ENCODE results near the gene TMEM161B. TPM values are rescaled to one million over a fixed set of nuclear protein-coding genes. Genes with fewer than 3 reads are reported as not detected.
"Not testable (repeated sequence)": the region's sequence is repeated elsewhere in the genome, so short reads cannot be mapped to it uniquely, and the experiment has no call there.

The TMEM161B gene
- total RNA-seq, 2 experiments from 2014 or later: 21.0 to 22.0 TPM

- peaks cover 5% of the 10 kb centered on the region for H3K9me3 Mint-ChIP-seq
- H3K27me3 Mint-ChIP-seq: no peaks in the 10 kb centered on the region
- peaks cover 60% of the 10 kb centered on the region for H3K36me3 Mint-ChIP-seq
- no peak overlapping the region for H3K27ac Mint-ChIP-seq
- peaks cover 37% of the 10 kb centered on the region for H3K4me1 Mint-ChIP-seq
- H3K4me3 Mint-ChIP-seq: no peak overlapping the region
- DNase-seq: no peak
Measured at GRCh38 chr5:88262116-88262515, 6.5 kb downstream of the TMEM161B start.

GRCh38 chr5:88258636-88259035 lies 10.0 kb downstream of the TMEM161B start:
- no peaks in the 10 kb centered on the region for H3K9me3 Mint-ChIP-seq
- H3K36me3 Mint-ChIP-seq: peaks cover 43% of the 10 kb centered on the region
- H3K4me3 Mint-ChIP-seq: no peak overlapping the region
- peaks cover 36% of the 10 kb centered on the region for H3K4me1 Mint-ChIP-seq
- H3K27me3 Mint-ChIP-seq: no peaks in the 10 kb centered on the region
- no peak for DNase-seq
- H3K27ac Mint-ChIP-seq: no peak overlapping the region

GRCh38 chr5:88256872-88257271 lies 11.8 kb downstream of the TMEM161B start:
- DNase-seq: no peak
- peaks cover 43% of the 10 kb centered on the region for H3K36me3 Mint-ChIP-seq
- no peak overlapping the region for H3K4me3 Mint-ChIP-seq
- peaks cover 34% of the 10 kb centered on the region for H3K4me1 Mint-ChIP-seq
- no peak overlapping the region for H3K27ac Mint-ChIP-seq
- no peaks in the 10 kb centered on the region for H3K27me3 Mint-ChIP-seq
- no peaks in the 10 kb centered on the region for H3K9me3 Mint-ChIP-seq

GRCh38 chr5:88256037-88256436 lies 12.6 kb downstream of the TMEM161B start:
- H3K27me3 Mint-ChIP-seq: no peaks in the 10 kb centered on the region
- H3K4me1 Mint-ChIP-seq: peaks cover 31% of the 10 kb centered on the region
- DNase-seq: no peak
- no peak overlapping the region for H3K4me3 Mint-ChIP-seq
- no peaks in the 10 kb centered on the region for H3K9me3 Mint-ChIP-seq
- H3K27ac Mint-ChIP-seq: no peak overlapping the region
- peaks cover 40% of the 10 kb centered on the region for H3K36me3 Mint-ChIP-seq

GRCh38 chr5:88254320-88254719 lies 14.3 kb downstream of the TMEM161B start:
- no peak for DNase-seq
- Mint-ChIP-seq H3K4me3 (no peak overlapping the region), H3K4me1 (peaks cover 45% of the 10 kb centered on the region), H3K27me3 (no peaks in the 10 kb centered on the region), H3K27ac (no peak overlapping the region), H3K36me3 (peaks cover 50% of the 10 kb centered on the region), H3K9me3 (peaks cover 3% of the 10 kb centered on the region)

GRCh38 chr5:88251048-88251711 lies 17.5 kb downstream of the TMEM161B start:
- peak; percentile 8 for DNase-seq

GRCh38 chr5:88250010-88250409 lies 18.6 kb downstream of the TMEM161B start:
- H3K27ac Mint-ChIP-seq: peak overlapping the region; percentile 66
- DNase-seq: no peak
- no peaks in the 10 kb centered on the region for H3K27me3 Mint-ChIP-seq
- H3K9me3 Mint-ChIP-seq: peaks cover 4% of the 10 kb centered on the region
- H3K4me3 Mint-ChIP-seq: no peak overlapping the region
- peaks cover 59% of the 10 kb centered on the region for H3K36me3 Mint-ChIP-seq
- H3K4me1 Mint-ChIP-seq: peaks cover 50% of the 10 kb centered on the region

More at GRCh38 chr5:88251048-88251711, 17.5 kb downstream of the TMEM161B start:
- H3K4me3 Mint-ChIP-seq: no peak overlapping the region
- H3K27ac Mint-ChIP-seq: peak overlapping the region; percentile 74
- H3K9me3 Mint-ChIP-seq: peaks cover 4% of the 10 kb centered on the region
- H3K36me3 Mint-ChIP-seq: peaks cover 54% of the 10 kb centered on the region
- H3K4me1 Mint-ChIP-seq: peaks cover 51% of the 10 kb centered on the region
- no peaks in the 10 kb centered on the region for H3K27me3 Mint-ChIP-seq

- Mint-ChIP-seq H3K9me3 (peaks cover 4% of the 10 kb centered on the region), H3K36me3 (peaks cover 58% of the 10 kb centered on the region), H3K27me3 (no peaks in the 10 kb centered on the region), H3K4me1 (peaks cover 52% of the 10 kb centered on the region), H3K27ac (peak overlapping the region; percentile 35), H3K4me3 (no peak overlapping the region)
- no peak for DNase-seq
Measured at GRCh38 chr5:88248743-88249540, 19.7 kb downstream of the TMEM161B start.

GRCh38 chr5:88248094-88248493 lies 20.6 kb downstream of the TMEM161B start:
- Mint-ChIP-seq H3K4me3 (no peak overlapping the region), H3K27ac (no peak overlapping the region), H3K9me3 (peaks cover 4% of the 10 kb centered on the region), H3K36me3 (peaks cover 55% of the 10 kb centered on the region), H3K4me1 (peaks cover 53% of the 10 kb centered on the region), H3K27me3 (no peaks in the 10 kb centered on the region)
- DNase-seq: no peak

- Mint-ChIP-seq H3K27me3 (no peaks in the 10 kb centered on the region), H3K9me3 (peaks cover 3% of the 10 kb centered on the region)
Measured at GRCh38 chr5:88245893-88246244, 22.8 kb downstream of the TMEM161B start.

GRCh38 chr5:88245241-88245892 lies 23.3 kb downstream of the TMEM161B start:
- no peak overlapping the region for H3K4me3 Mint-ChIP-seq
- H3K27me3 Mint-ChIP-seq: no peaks in the 10 kb centered on the region
- no peak overlapping the region for H3K27ac Mint-ChIP-seq
- peaks cover 1% of the 10 kb centered on the region for H3K9me3 Mint-ChIP-seq
- no peak for DNase-seq
- peaks cover 47% of the 10 kb centered on the region for H3K4me1 Mint-ChIP-seq
- H3K36me3 Mint-ChIP-seq: peaks cover 39% of the 10 kb centered on the region

More at GRCh38 chr5:88245893-88246244, 22.8 kb downstream of the TMEM161B start:
- no peak overlapping the region for H3K4me3 Mint-ChIP-seq
- peaks cover 44% of the 10 kb centered on the region for H3K36me3 Mint-ChIP-seq
- no peak overlapping the region for H3K27ac Mint-ChIP-seq
- no peak for DNase-seq
- peaks cover 52% of the 10 kb centered on the region for H3K4me1 Mint-ChIP-seq

GRCh38 chr5:88244686-88245085 lies 24.0 kb downstream of the TMEM161B start:
- Mint-ChIP-seq H3K36me3 (peaks cover 34% of the 10 kb centered on the region), H3K9me3 (peaks cover 1% of the 10 kb centered on the region), H3K4me1 (peaks cover 41% of the 10 kb centered on the region), H3K27me3 (no peaks in the 10 kb centered on the region), H3K4me3 (no peak overlapping the region), H3K27ac (no peak overlapping the region)
- DNase-seq: no peak

- H3K36me3 Mint-ChIP-seq: peaks cover 26% of the 10 kb centered on the region
- peaks cover 32% of the 10 kb centered on the region for H3K4me1 Mint-ChIP-seq
- not testable (repeated sequence) for H3K4me3 Mint-ChIP-seq, H3K27ac Mint-ChIP-seq, DNase-seq, H3K9me3 Mint-ChIP-seq, H3K27me3 Mint-ChIP-seq
Measured at GRCh38 chr5:88243493-88243892, 25.2 kb downstream of the TMEM161B start.

- H3K36me3 Mint-ChIP-seq: peaks cover 21% of the 10 kb centered on the region
- H3K27ac Mint-ChIP-seq: no peak overlapping the region
- no peaks in the 10 kb centered on the region for H3K27me3 Mint-ChIP-seq
- peaks cover 18% of the 10 kb centered on the region for H3K4me1 Mint-ChIP-seq
- DNase-seq: no peak
- H3K9me3 Mint-ChIP-seq: no peaks in the 10 kb centered on the region
- no peak overlapping the region for H3K4me3 Mint-ChIP-seq
Measured at GRCh38 chr5:88238732-88239131, 29.9 kb downstream of the TMEM161B start.

- H3K27ac Mint-ChIP-seq: no peak overlapping the region
- H3K4me3 Mint-ChIP-seq: no peak overlapping the region
- no peaks in the 10 kb centered on the region for H3K9me3 Mint-ChIP-seq
- no peaks in the 10 kb centered on the region for H3K27me3 Mint-ChIP-seq
- H3K4me1 Mint-ChIP-seq: peaks cover 10% of the 10 kb centered on the region
- DNase-seq: no peak
- H3K36me3 Mint-ChIP-seq: peaks cover 30% of the 10 kb centered on the region
Measured at GRCh38 chr5:88236866-88237642, 31.6 kb downstream of the TMEM161B start.

All from activated naive CD8-positive, alpha-beta T cell treated with anti-CD3 and anti-CD28 coated beads for 36 hours (primary cell).